ENCODE data around the gene TBC1D1.

TBC1D1 gene

DNA sequence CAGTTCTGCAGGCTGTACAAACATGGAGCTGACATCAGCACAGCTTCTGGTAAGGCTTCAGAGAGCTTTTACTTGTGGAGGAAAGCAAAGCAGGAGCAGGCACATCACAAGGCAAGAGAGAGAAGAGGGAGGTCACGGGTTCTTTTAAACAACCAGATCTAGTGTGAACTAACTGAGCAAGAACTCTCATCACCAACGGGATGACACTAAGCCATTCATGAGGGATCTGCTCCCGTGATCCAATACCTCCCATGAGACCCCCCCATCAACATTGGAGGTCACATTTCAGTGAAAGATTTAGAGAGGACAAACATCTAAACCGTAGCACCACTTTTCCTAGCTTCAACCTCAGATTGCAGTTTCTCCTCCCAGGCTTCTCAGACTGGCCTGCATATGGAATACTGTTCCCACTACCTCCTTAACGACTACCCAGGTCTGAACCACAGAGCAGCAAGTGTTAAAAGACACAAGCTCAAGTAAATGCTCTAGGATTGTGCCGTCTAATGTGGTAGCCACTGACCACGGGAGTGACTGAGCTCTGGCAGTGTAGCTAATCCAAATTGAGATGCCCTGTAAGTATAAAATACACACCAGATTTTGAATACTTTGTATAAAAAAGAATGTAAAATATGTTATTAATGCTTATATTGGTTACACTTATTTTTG, 262.0 kb downstream of the TBC1D1 start:
- no peak for TF ChIP-seq CTCF (IDR thresholded peaks at IDR 0.05; ENCODE audit: low read depth, low read length)
- H3K4me1 ChIP-seq, result no peaks in the 10 kb centered on the region

DNA sequence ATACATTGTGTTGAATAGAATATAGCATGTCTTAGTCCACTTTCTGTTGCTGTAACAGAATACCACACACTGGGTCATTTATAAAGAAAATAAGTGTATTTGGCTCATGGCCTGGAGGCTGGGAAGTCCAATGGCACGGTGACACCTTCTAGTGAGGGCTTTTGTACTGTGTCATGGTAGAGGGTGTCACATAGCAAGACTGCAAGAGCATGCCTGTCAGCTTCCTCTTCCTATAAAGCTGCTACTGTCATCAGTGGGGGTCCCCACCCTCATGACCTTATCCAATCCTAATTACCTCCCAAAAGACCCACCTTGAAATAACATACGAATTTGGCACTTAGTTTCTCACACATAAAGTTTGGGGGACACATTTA, 262.5 kb downstream of the TBC1D1 start:
- no peak overlapping the region for H3K4me3 ChIP-seq (ENCODE audit: low read depth, low read length)
- H3K27me3 ChIP-seq, result no peaks in the 10 kb centered on the region
- no peaks in the 10 kb centered on the region for H3K36me3 ChIP-seq
- no peak for TF ChIP-seq CTCF (IDR thresholded peaks at IDR 0.05; ENCODE audit: low read depth, low read length)
- no peak for DNase-seq
- H3K4me1 ChIP-seq, result no peaks in the 10 kb centered on the region
- H3K9me3 ChIP-seq, result no peaks in the 10 kb centered on the region

More for the DNA sequence above, 262.0 kb downstream of the TBC1D1 start:
- DNase-seq, result no peak
- Histone ChIP-seq H3K9me3 (no peaks in the 10 kb centered on the region), H3K36me3 (no peaks in the 10 kb centered on the region), H3K27me3 (no peaks in the 10 kb centered on the region), H3K4me3 (ENCODE audit: low read depth, low read length) (no peak overlapping the region)

DNA sequence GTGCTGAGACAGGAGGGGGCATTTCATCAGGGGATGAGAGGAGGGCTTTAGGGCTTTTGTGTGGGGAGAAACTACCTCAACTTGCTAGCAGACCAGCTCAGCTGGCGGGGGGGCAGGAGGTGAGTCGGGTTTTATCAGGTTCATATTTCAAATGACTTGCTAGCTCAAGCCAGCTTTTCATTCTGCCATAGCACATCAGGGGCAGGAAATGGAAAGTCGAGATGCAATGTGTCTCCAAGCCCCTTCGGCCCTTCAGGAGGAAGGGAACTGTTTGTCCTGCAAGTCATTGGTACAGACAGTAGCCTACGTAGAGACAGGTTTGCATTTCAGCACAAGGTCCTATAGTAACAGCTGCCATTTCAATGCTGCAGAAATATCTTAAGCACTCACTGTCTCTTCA, 263.4 kb downstream of the TBC1D1 start:
- DNase-seq, result no peak
- Histone ChIP-seq H3K27me3 (no peaks in the 10 kb centered on the region), H3K9me3 (no peaks in the 10 kb centered on the region), H3K36me3 (no peaks in the 10 kb centered on the region), H3K4me1 (no peaks in the 10 kb centered on the region), H3K4me3 (ENCODE audit: low read depth, low read length) (no peak overlapping the region)
- no peak for TF ChIP-seq CTCF (IDR thresholded peaks at IDR 0.05; ENCODE audit: low read depth, low read length)

GRCh38 chr4:38154681-38155588, 264.1 kb downstream of the TBC1D1 start:
- Histone ChIP-seq H3K9me3 (no peaks in the 10 kb centered on the region), H3K36me3 (no peaks in the 10 kb centered on the region), H3K27me3 (no peaks in the 10 kb centered on the region), H3K4me1 (no peaks in the 10 kb centered on the region), H3K4me3 (ENCODE audit: low read depth, low read length) (no peak overlapping the region)
- DNase-seq, result no peak
- TF ChIP-seq CTCF (IDR thresholded peaks at IDR 0.05; ENCODE audit: low read depth, low read length), result no peak

GRCh38 chr4:38155589-38156294, 264.9 kb downstream of the TBC1D1 start:
- Histone ChIP-seq H3K36me3 (no peaks in the 10 kb centered on the region), H3K9me3 (no peaks in the 10 kb centered on the region), H3K27me3 (no peaks in the 10 kb centered on the region), H3K4me1 (no peaks in the 10 kb centered on the region; the same call in 1 of the 2 replicates), H3K4me3 (ENCODE audit: low read depth, low read length) (no peak overlapping the region)
- no peak for DNase-seq
- TF ChIP-seq CTCF (IDR thresholded peaks at IDR 0.05; ENCODE audit: low read depth, low read length), result no peak
